IMR-90 (cell line): ENCODE data around the gene GPR139. TPM values are rescaled to one million over a fixed set of nuclear protein-coding genes. Genes with fewer than 3 reads are reported as not detected.

ENCODE experiments used
- ATAC-seq: fragments of 200-7000 bp; cut with Tn5 transposase; 2 replicates; pipeline ENCODE4 v1.9.1; 2020; ENCODE audit warnings: low read depth, mild to moderate bottlenecking, moderate library complexity
- BruUV-seq: library from RNA; stranded (reverse); fragments of 400-500 nt; replicated peaks from 2 replicates; lab custom pipeline; 2021; lab: Mats Ljungman, UMichigan
- CTCF ChIA-PET: fragments of 300-600 bp; formaldehyde crosslinking; extraction: SDS; loops from one replicate; lab custom pipeline; 2021; ENCODE audit warnings: antibody characterized with exemption; lab: Yijun Ruan, JAX
- POLR2A ChIA-PET: fragments of 300-600 bp; sonication (Branson Sonifier 250); formaldehyde crosslinking; loops from one replicate; lab custom pipeline; 2022; ENCODE audit warnings: antibody characterized with exemption; ENCODE audit not compliant: unreplicated experiment; lab: Charles Lee
- DNase-seq: peaks from one replicate; pipeline ENCODE4 v3.0.0; 2013
- H2AFZ ChIP-seq: replicated peaks from 2 replicates; pipeline ENCODE3; 2013; ENCODE audit warnings: low read length, mild to moderate bottlenecking; ENCODE audit not compliant: poor library complexity
- H2AK5ac ChIP-seq: 2 replicates; pipeline ENCODE4 v1.6.1; 2013; ENCODE audit warnings: low read depth, low read length, inconsistent platforms
- H2AK9ac ChIP-seq: replicated peaks from 2 replicates; pipeline ENCODE3; 2013; ENCODE audit warnings: mild to moderate bottlenecking, low read depth, low read length, moderate library complexity; ENCODE audit not compliant: poor library complexity
- H2BK120ac ChIP-seq: 2 replicates; pipeline ENCODE4 v1.6.1; 2013; ENCODE audit warnings: low read depth, low read length, inconsistent platforms
- H2BK15ac ChIP-seq: 3 replicates; pipeline ENCODE4 v1.6.1; 2013; ENCODE audit warnings: low read depth, low read length, inconsistent platforms
- H2BK20ac ChIP-seq: 2 replicates; pipeline ENCODE4 v1.6.1; 2013; ENCODE audit warnings: low read depth, mild to moderate bottlenecking, inconsistent platforms, low read length, moderate library complexity
- H2BK5ac ChIP-seq: 2 replicates; pipeline ENCODE4 v1.6.1; 2013; ENCODE audit warnings: mild to moderate bottlenecking, low read depth, low read length, inconsistent platforms; ENCODE audit not compliant: poor library complexity, severe bottlenecking
- H3K14ac ChIP-seq: replicated peaks from 2 replicates; pipeline ENCODE4 v1.6.1; 2013; ENCODE audit warnings: low read depth, low read length, inconsistent platforms
- H3K18ac ChIP-seq: 2 replicates; pipeline ENCODE4 v1.6.1; 2013; ENCODE audit warnings: low read depth, low read length, control low read depth
- H3K23ac ChIP-seq: 2 replicates; pipeline ENCODE4 v1.6.1; 2013; ENCODE audit warnings: low read depth, low read length, inconsistent platforms
- H3K27ac ChIP-seq: 2 replicates; pipeline ENCODE4 v1.5.1; 2013; ENCODE audit warnings: mild to moderate bottlenecking, control low read depth, low read length; ENCODE audit not compliant: insufficient read depth
- H3K27me3 ChIP-seq: 2 replicates; pipeline ENCODE4 v1.6.1; 2013; ENCODE audit warnings: low read length; ENCODE audit not compliant: control insufficient read depth, insufficient read depth
- H3K36me3 ChIP-seq: 2 replicates; pipeline ENCODE4 v1.6.1; 2013; ENCODE audit warnings: low read length, mixed read lengths; ENCODE audit not compliant: control insufficient read depth, insufficient read depth
- H3K4ac ChIP-seq: 2 replicates; pipeline ENCODE4 v1.6.1; 2013; ENCODE audit warnings: low read depth, low read length, inconsistent platforms
- H3K4me1 ChIP-seq: 2 replicates; pipeline ENCODE4 v1.6.1; 2013; ENCODE audit warnings: low read length, mixed read lengths; ENCODE audit not compliant: control insufficient read depth, insufficient read depth
- H3K4me2 ChIP-seq: 2 replicates; pipeline ENCODE4 v1.6.1; 2013; ENCODE audit warnings: low read depth, mild to moderate bottlenecking, control low read depth, low read length, moderate library complexity
- H3K4me3 ChIP-seq: 2 replicates; pipeline ENCODE4 v1.5.1; 2013; ENCODE audit warnings: low read depth, mild to moderate bottlenecking, control low read depth, low read length, moderate library complexity; ENCODE audit not compliant: insufficient read depth
- H3K56ac ChIP-seq: 2 replicates; pipeline ENCODE4 v1.6.1; 2013; ENCODE audit warnings: low read length, inconsistent platforms; ENCODE audit not compliant: insufficient read depth; ENCODE audit errors: extremely low read depth
- H3K79me1 ChIP-seq, 2 experiments: 2 replicates each; pipeline ENCODE4 v1.6.1; 2013; ENCODE audit warnings: low read length in 2 of 2, inconsistent platforms in 1 of 2, low read depth in 1 of 2
- H3K9ac ChIP-seq: 2 replicates; pipeline ENCODE4 v1.6.1; 2013; ENCODE audit warnings: low read depth, low read length, control low read depth
- H3K9me1 ChIP-seq: 2 replicates; pipeline ENCODE4 v1.6.1; 2013; ENCODE audit warnings: low read length, inconsistent platforms; ENCODE audit not compliant: insufficient read depth
- H3K9me3 ChIP-seq: 2 replicates; pipeline ENCODE4 v1.6.1; 2013; ENCODE audit warnings: low read length; ENCODE audit not compliant: control insufficient read depth, insufficient read depth
- H4K20me1 ChIP-seq: 2 replicates; pipeline ENCODE4 v1.6.1; 2013; ENCODE audit warnings: low read length, inconsistent platforms; ENCODE audit not compliant: insufficient read depth
- H4K5ac ChIP-seq: 2 replicates; pipeline ENCODE4 v1.6.1; 2013; ENCODE audit warnings: mild to moderate bottlenecking, low read depth, low read length, control low read depth
- H4K8ac ChIP-seq, 2 experiments: 2 replicates each; pipeline ENCODE4 v1.6.1; 2013; ENCODE audit warnings: low read depth in 2 of 2, low read length in 2 of 2, control low read depth in 1 of 2, inconsistent platforms in 1 of 2
- H4K91ac ChIP-seq: 2 replicates; pipeline ENCODE4 v1.6.1; 2013; ENCODE audit warnings: low read depth, low read length, inconsistent platforms; ENCODE audit not compliant: insufficient read depth
- BHLHE40 ChIP-seq: fragments of 150-350 bp; IDR thresholded peaks from 2 replicates; pipeline ENCODE4 v1.6.1; 2016; ENCODE audit warnings: mild to moderate bottlenecking, low read depth, low read length
- CEBPB ChIP-seq: IDR thresholded peaks from 2 replicates; pipeline ENCODE4 v1.6.1; 2012; ENCODE audit warnings: low read depth, low read length, improper control_type of control experiment
- ELK1 ChIP-seq: fragments of 150-350 bp; IDR thresholded peaks from 2 replicates; pipeline ENCODE4 v1.6.1; 2016; ENCODE audit warnings: low read depth, mild to moderate bottlenecking, low read length, moderate library complexity, borderline replicate concordance
- FOS ChIP-seq: fragments of 150-350 bp; IDR thresholded peaks from 2 replicates; pipeline ENCODE4 v1.6.1; 2016; ENCODE audit warnings: low read depth, low read length
- MAFK ChIP-seq: IDR thresholded peaks from 2 replicates; pipeline ENCODE4 v1.6.1; 2012; ENCODE audit warnings: low read depth, low read length, improper control_type of control experiment
- NFE2L2 ChIP-seq: fragments of 150-350 bp; IDR thresholded peaks from 2 replicates; pipeline ENCODE4 v1.6.1; 2016; ENCODE audit warnings: low read depth, mild to moderate bottlenecking, low read length
- RAD21 ChIP-seq: IDR thresholded peaks from 2 replicates; pipeline ENCODE4 v1.6.1; 2012; ENCODE audit warnings: low read length, improper control_type of control experiment
- RFX5 ChIP-seq: IDR thresholded peaks from 2 replicates; pipeline ENCODE4 v1.8.0; 2012; ENCODE audit warnings: low read depth, mild to moderate bottlenecking, low read length, moderate library complexity
- SMC3 ChIP-seq: fragments of 150-350 bp; IDR thresholded peaks from 2 replicates; pipeline ENCODE4 v1.6.1; 2016; ENCODE audit warnings: low read depth, mild to moderate bottlenecking, antibody characterized with exemption, low read length, moderate library complexity
- USF2 ChIP-seq: fragments of 150-350 bp; IDR thresholded peaks from 2 replicates; pipeline ENCODE4 v1.6.1; 2017; ENCODE audit warnings: mild to moderate bottlenecking, antibody characterized with exemption, low read length, low read depth
- WGBS, 2 experiments: methylation state at CpG; one replicate each; pipeline versions ENCODE4 v1.1.5 to v1.1.7; 2013; ENCODE audit warnings: missing lambda C conversion rate in 2 of 2; ENCODE audit not compliant: insufficient read length in 1 of 2; ENCODE audit errors: extremely low coverage in 2 of 2; 5-methylcytosine and 5-hydroxymethylcytosine counted together
- dilution Hi-C: fragments of 300-500 bp; cut with HindIII; formaldehyde crosslinking; loops from one replicate; pipeline ENCODE4 v1.14.3; 2018; ENCODE audit warnings: low sequenced_read_pairs; ENCODE audit not compliant: unreplicated experiment
- in situ Hi-C: fragments of 300-500 bp; cut with MboI; formaldehyde crosslinking; loops from 3 replicates; pipeline ENCODE4 v1.14.3; 2019; ENCODE audit warnings: low sequenced_read_pairs, inconsistent platforms, mixed read lengths
- intact Hi-C: fragments of 100-400 bp; cut with micrococcal nuclease; formaldehyde crosslinking; loops from 2 replicates; pipeline ENCODE4 v1.10.0; 2022
- polyA plus RNA-seq, 3 experiments: library from polyadenylated mRNA; depleted of rRNA; stranded (reverse); fragments of >200 nt; gene quantifications; 2 replicates each; pipeline ENCODE4 v1.2.3, GENCODE V29; 2012; ENCODE audit warnings: low replicate concordance in 1 of 3
- total RNA-seq: library from RNA; depleted of rRNA; stranded (reverse); fragments of >200 nt; gene quantifications from 2 replicates; pipeline ENCODE4 v1.2.3, GENCODE V29; 2012

Gene GPR139
- total and polyA plus RNA-seq, 2 of the 4 experiments (the other 2 are of a cell fraction), result not detected

DNA sequence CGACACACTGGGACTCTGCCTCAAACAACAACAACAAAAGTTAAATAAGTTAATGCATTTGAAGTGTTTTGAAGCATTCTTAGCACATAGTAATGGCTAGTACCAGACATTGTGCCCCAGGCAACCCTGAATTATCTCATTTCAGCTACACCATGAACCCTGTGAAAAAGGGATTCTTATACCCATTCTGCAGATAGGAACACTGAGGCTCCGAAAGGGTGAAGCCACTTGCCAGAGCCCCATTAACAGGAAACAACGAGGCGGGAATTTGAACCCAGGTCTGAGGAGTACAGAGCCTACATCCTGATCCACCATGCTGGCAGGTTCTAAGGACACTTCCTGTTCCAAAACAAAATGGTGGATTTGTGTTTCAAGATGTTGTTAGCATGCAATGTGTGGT is 9.2 kb downstream of the GPR139 start:
- DNase-seq, result no peak
- H2AFZ ChIP-seq, result no peak overlapping the region
- no peak overlapping the region for H4K8ac ChIP-seq
- H3K4ac ChIP-seq, result no peak overlapping the region
- no CpG with 5 or more reads among the region's 4 CpGs for WGBS, 2 experiments
- H3K36me3 ChIP-seq, result no peaks in the 10 kb centered on the region
- H4K5ac ChIP-seq, result no peak overlapping the region
- H3K4me3 ChIP-seq, result no peak overlapping the region
- no peak for ATAC-seq
- H3K18ac ChIP-seq, result no peak overlapping the region
- peaks cover 4% of the 10 kb centered on the region; the same call in 1 of the 2 replicates for H3K9me3 ChIP-seq
- no peak overlapping the region for H3K14ac ChIP-seq
- no peaks in the 10 kb centered on the region for H3K79me1 ChIP-seq
- no peak for TF ChIP-seq BHLHE40
- no peak for TF ChIP-seq FOS
- no peak for TF ChIP-seq SMC3
- TF ChIP-seq RAD21, result no peak
- TF ChIP-seq RFX5, result no peak
- TF ChIP-seq NFE2L2, result no peak
- no peak for TF ChIP-seq USF2
- no peak for TF ChIP-seq ELK1
- TF ChIP-seq MAFK, result no peak
- no peak for TF ChIP-seq CEBPB
- H2BK5ac ChIP-seq, result no peak overlapping the region
- no peak overlapping the region for H3K4me2 ChIP-seq
- no peak overlapping the region for H2AK5ac ChIP-seq
- H3K56ac ChIP-seq, result no peak overlapping the region
- BruUV-seq, result no TSS peak
- ChIA-PET POLR2A (interaction anchor here (0.5 kb wide), 1 partner anchor 167 kb away, joined by 5 read pairs; no protein-coding TSS in a partner anchor), CTCF (no interaction called here)
- no peak overlapping the region for H2BK20ac ChIP-seq
- no peak overlapping the region for H3K9ac ChIP-seq
- no peaks in the 10 kb centered on the region for H3K27me3 ChIP-seq
- no peak overlapping the region for H2AK9ac ChIP-seq
- H3K9me1 ChIP-seq, result no peaks in the 10 kb centered on the region
- dilution Hi-C loops, result no loop called here
- H3K4me1 ChIP-seq, result no peaks in the 10 kb centered on the region
- intact Hi-C loops, result no loop called here
- no peak overlapping the region for H3K27ac ChIP-seq
- no peaks in the 10 kb centered on the region for H4K20me1 ChIP-seq
- in situ Hi-C loops, result no loop called here
- H3K23ac ChIP-seq, result no peak overlapping the region
- H4K91ac ChIP-seq, result no peak overlapping the region
- no peak overlapping the region for H2BK15ac ChIP-seq
- H2BK120ac ChIP-seq, result no peak overlapping the region
